Measurements from ENCODE around the gene CH25H. TPM values are rescaled to one million over a fixed set of nuclear protein-coding genes. Genes with fewer than 3 reads are reported as not detected.
"Not testable (repeated sequence)": the region's sequence is repeated elsewhere in the genome, so short reads cannot be mapped to it uniquely, and the experiment has no call there.

Gene CH25H, protein sequence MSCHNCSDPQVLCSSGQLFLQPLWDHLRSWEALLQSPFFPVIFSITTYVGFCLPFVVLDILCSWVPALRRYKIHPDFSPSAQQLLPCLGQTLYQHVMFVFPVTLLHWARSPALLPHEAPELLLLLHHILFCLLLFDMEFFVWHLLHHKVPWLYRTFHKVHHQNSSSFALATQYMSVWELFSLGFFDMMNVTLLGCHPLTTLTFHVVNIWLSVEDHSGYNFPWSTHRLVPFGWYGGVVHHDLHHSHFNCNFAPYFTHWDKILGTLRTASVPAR
- total RNA-seq: 1 to 10 TPM in 3 of 10 donors, under 1 TPM in 6, not detected in 1; 0.31 to 8.8 (median 0.76) TPM
- under 1 TPM; 0.23 to 0.51 TPM for polyA plus RNA-seq
- long read RNA-seq, donor 1: 0 reads
- long read RNA-seq, donor 2: 0 reads
- long read RNA-seq, donor 3, partial matches to known transcripts: 0 of 2 reads
- long read RNA-seq, donor 3, other reads (novel, unspliced or antisense): 0 of 2 reads

DNA sequence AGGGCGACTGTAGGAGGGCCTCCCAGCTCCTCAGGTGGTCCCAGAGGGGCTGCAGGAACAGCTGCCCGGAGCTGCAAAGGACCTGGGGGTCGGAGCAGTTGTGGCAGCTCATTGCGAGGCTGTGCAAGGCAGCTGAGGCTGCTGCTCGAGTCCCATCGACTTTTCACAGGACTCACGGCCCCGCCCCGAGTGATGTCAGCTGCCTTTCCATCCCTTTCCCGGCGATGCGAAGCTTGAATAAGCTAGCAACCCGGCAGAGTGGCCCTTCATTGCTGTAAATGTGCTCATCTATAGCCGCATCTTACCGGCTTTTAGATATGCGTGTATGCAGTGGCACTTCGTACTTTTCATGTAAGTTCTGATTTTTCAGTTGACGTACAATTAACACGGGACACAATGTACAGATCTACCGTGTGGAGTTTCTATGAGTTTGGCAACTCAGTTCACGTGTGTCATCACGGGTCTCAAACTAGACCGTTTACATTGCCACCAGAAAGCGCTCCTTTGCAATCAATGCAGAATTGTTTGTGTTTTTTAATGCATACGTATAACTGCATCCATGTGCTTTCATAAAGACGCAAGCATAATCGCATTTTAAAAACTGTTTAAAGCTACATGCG lies at the start of gene CH25H:
Gene CH25H, minus strand, starts transcription at position 137 of the 620 bp plus-strand sequence. Its CDS starts 25 bp downstream, at position 112.
- no peaks in the 10 kb centered on the region for H3K36me3 ChIP-seq
- peaks cover 0 to 28% (median 20%) of the 10 kb centered on the region in 9 donors for H3K4me1 ChIP-seq
- no peaks in the 10 kb centered on the region for H3K9me3 ChIP-seq
- ATAC-seq (peak; percentile 85 to 96 (median 90)), DNase-seq (peak; percentile 72 to 87)
- peak within 1 kb of the TSS; percentile 78 to 93 (median 83) for H3K27ac ChIP-seq
- peaks cover 0 to 88% (median 20%) of the 10 kb centered on the region in 7 donors for H3K27me3 ChIP-seq
- intact Hi-C loops (cut with DNase I): loop anchor here in 3 of 10 donors (5.0 to 10.0 kb wide), 2 partner anchors 112 to 120 kb away; no protein-coding TSS in a partner anchor
- H3K4me3 ChIP-seq: peak within 1 kb of the TSS; percentile 21 to 67 (median 56)
- WGBS, 2 donors: 1% methylated on average over 28 of the region's 28 CpGs
- TF ChIP-seq, protein P1, sequence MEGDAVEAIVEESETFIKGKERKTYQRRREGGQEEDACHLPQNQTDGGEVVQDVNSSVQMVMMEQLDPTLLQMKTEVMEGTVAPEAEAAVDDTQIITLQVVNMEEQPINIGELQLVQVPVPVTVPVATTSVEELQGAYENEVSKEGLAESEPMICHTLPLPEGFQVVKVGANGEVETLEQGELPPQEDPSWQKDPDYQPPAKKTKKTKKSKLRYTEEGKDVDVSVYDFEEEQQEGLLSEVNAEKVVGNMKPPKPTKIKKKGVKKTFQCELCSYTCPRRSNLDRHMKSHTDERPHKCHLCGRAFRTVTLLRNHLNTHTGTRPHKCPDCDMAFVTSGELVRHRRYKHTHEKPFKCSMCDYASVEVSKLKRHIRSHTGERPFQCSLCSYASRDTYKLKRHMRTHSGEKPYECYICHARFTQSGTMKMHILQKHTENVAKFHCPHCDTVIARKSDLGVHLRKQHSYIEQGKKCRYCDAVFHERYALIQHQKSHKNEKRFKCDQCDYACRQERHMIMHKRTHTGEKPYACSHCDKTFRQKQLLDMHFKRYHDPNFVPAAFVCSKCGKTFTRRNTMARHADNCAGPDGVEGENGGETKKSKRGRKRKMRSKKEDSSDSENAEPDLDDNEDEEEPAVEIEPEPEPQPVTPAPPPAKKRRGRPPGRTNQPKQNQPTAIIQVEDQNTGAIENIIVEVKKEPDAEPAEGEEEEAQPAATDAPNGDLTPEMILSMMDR (IDR thresholded peaks at IDR 0.05): no peak

DNA sequence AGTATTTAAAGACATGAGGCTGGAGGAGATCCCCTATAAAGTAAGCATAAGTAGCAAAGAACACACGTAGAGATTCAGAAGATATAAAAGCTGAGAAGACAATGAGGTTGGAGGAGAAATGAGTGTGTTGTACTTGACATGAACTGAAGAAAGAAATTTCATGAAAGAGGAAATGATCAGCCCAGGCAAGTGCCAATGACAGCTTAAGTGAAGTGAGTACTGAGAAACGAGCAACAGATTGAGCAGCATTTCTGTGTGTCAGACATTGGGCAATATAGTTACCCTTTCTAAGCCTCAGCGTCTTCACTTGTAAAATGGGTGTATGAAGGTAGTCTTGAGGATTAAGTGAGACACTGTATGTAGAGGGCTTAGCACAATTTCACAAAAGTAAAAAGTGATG lies 49.2 kb upstream of the CH25H start:
- intact Hi-C loops (cut with DNase I): loop anchor here in 4 of 10 donors (5.0 to 10.0 kb wide), 5 partner anchors 116 to 308 kb away; partner anchors contain the start of gene IFIT1 (in 1 of the 4)
- TF ChIP-seq, protein P1 (IDR thresholded peaks at IDR 0.05): no peak
- Histone ChIP-seq H3K9me3 (peaks cover 0 to 13% (median 0%) of the 10 kb centered on the region in 11 donors), H3K4me1 (peaks cover 0 to 18% (median 7%) of the 10 kb centered on the region in 9 donors), H3K36me3 (no peaks in the 10 kb centered on the region), H3K27ac (peak overlapping the region in 1 of 10 donors; percentile 7), H3K4me3 (no peak overlapping the region), H3K27me3 (no peaks in the 10 kb centered on the region)
- WGBS, 2 donors: 78 to 79% methylated on average over 3 of the region's 3 CpGs
- no peak for DNase-seq
- ATAC-seq: no peak

DNA sequence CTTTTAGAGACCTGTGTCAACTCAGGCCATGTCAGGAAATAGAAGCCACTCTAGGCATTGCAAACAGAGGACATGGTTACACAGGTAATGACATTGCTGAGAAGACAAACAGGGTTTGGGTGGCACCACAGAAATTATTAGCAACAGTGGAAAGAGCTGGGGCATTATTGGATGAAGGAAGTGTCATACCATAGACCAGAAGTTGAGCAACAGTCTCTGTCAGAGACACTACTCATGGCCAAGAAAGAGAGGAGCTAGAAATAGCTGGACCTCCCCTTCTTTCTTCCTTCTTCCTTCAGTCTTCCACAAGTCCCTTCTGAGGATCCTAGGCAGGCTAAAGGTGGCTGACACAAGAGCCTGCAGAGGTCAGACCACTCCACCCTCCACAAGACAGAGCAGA lies 48.7 kb upstream of the CH25H start:
- DNase-seq: no peak
- Histone ChIP-seq H3K4me3 (no peak overlapping the region), H3K27ac (peak overlapping the region in 1 of 10 donors; percentile 7), H3K4me1 (peaks cover 0 to 20% (median 10%) of the 10 kb centered on the region in 9 donors), H3K9me3 (peaks cover 0 to 13% (median 0%) of the 10 kb centered on the region in 11 donors), H3K36me3 (no peaks in the 10 kb centered on the region), H3K27me3 (no peaks in the 10 kb centered on the region)
- ATAC-seq: no peak
- TF ChIP-seq, protein P1 (IDR thresholded peaks at IDR 0.05): no peak
- intact Hi-C loops (cut with DNase I): loop anchor here in 4 of 10 donors (5.0 to 10.0 kb wide), 5 partner anchors 117 to 309 kb away; partner anchors contain the start of gene IFIT1 (in 1 of the 4)

DNA sequence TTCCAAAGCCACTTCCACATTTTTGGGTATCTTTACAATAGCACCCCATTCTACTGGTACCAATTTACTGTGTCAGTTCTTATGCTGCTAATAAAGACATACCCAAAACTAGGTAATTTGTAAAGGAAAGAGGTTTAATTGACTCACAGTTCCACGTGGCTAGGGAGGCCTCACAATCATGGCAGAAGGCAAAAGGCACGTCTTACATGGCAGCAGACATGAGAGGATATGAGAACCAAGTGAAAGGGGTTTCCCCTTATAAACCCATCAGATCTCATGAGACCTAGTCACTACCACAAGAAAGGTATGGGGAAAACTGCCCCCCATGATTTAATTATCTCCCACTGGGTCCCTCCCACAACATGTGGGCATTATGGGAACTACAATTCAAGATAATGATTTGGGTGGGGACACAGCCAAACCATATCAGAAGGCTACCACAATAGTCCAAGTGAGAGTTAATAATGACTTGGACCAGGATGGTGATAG lies 48.0 kb upstream of the CH25H start:
- 79 to 87% methylated on average over 2 of the region's 2 CpGs for WGBS, 2 donors
- DNase-seq, H3K4me3 ChIP-seq, H3K36me3 ChIP-seq, H3K27me3 ChIP-seq, ATAC-seq: not testable (repeated sequence)
- Histone ChIP-seq H3K9me3 (peaks cover 0 to 13% (median 0%) of the 10 kb centered on the region in 11 donors), H3K27ac (peak overlapping the region in 1 of 10 donors; percentile 7), H3K4me1 (peaks cover 0 to 21% (median 8%) of the 10 kb centered on the region in 9 donors)
- intact Hi-C loops (cut with DNase I): loop anchor here in 4 of 10 donors (5.0 to 10.0 kb wide), 5 partner anchors 117 to 310 kb away; partner anchors contain the start of gene IFIT1 (in 1 of the 4)

Data from heart right ventricle (tissue), 16 donors.